Measurements from ENCODE around the gene MEIOC.
A peak's percentile ranks its signal among the peaks of the same experiment; 100 is the strongest.

The MEIOC gene

DNA sequence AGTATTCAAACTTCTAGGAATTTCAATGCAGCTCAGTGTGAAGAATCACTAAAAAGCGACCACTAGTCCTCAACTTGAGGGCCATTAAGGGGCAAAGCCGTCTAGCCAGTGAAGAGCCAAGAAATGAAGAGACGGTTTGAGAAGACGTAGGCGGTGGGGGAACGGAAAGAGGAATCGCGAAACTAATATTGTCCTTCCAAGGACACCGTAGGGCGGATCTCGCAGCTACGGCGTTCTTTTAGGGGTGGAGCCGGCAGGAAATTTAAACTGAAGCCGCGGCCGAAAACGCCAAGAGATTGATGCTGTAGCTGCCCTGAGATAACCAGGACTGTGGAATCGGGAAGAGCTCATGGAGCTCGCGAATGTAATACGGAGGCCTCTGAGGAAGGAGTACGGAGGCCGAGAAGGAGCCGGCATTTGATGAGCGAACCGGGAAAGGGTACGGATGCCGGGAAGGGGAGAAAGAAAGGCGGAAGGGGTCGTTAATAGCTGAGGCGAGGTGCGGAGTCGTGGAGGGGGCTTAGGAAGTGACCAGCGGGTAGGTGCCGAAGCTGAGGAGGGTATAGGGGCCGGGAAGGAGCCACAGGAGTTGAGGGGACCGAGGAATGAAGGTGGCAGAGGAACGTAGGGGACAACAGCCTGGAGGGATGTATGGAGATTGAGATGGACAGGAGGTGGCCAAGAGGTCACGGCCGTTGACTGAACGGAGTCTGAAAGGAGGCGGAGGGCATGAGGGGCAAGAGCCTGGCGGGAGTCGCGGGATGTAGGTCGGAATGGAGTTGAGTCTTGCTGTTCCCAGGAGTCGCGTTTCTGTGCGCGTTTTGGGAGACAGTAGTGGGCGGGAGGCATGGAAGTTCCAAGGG is 52.4 kb downstream of the MEIOC start, which contains the start of gene DBF4B:
Gene DBF4B (plus strand): TSS at position 265 of the 863 bp plus-strand sequence. CDS start 156 bp downstream, at position 421.
- 0 to 1% methylated on average over 51 to 52 of the region's 52 CpGs for WGBS, 2 experiments (ENCODE audit: insufficient coverage in 2 of 2)
- Histone ChIP-seq H3K27ac (ENCODE audit: low read depth, low read length, severe bottlenecking) (peak within 1 kb of the TSS; percentile 86), H3K9me3 (ENCODE audit: control insufficient read depth, low read length) (no peaks in the 10 kb centered on the region), H3K36me3 (ENCODE audit: control insufficient read depth, insufficient read depth, low read length) (peaks cover 10% of the 10 kb centered on the region), H3K4me1 (ENCODE audit: control insufficient read depth, insufficient read depth, low read length, poor library complexity, severe bottlenecking) (no peaks in the 10 kb centered on the region), H3K4me3 (ENCODE audit: extremely low read depth, insufficient read depth, low read length, poor library complexity, severe bottlenecking) (peak within 1 kb of the TSS; percentile 66)

DNA sequence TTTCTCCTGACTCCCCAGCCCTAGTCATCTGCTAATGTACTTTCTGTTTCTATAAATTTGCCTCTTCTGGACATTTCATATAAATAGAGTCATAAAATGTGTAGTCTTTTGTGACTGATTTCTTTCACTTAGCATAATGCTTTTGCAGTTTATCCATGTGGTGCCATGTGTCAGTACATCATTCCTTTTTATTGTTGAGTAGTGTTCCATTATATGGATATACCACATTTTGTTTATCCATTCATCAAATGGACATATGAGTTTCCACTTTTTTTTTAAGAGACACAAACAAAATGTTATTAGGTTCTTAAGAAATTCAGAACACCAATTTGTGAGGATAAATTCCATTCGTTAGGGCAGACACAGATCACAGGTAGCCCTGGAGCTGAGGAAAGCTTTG is 63.2 kb downstream of the MEIOC start:
- Histone ChIP-seq H3K4me1 (ENCODE audit: control insufficient read depth, insufficient read depth, low read length, poor library complexity, severe bottlenecking) (no peaks in the 10 kb centered on the region), H3K4me3 (ENCODE audit: extremely low read depth, insufficient read depth, low read length, poor library complexity, severe bottlenecking) (no peak overlapping the region), H3K27ac (ENCODE audit: low read depth, low read length, severe bottlenecking) (no peak overlapping the region), H3K36me3 (ENCODE audit: control insufficient read depth, insufficient read depth, low read length) (peaks cover 73% of the 10 kb centered on the region), H3K9me3 (ENCODE audit: control insufficient read depth, low read length) (no peaks in the 10 kb centered on the region)
- 100% methylated on average over 1 of the region's 1 CpG for WGBS, 2 experiments (ENCODE audit: insufficient coverage in 2 of 2)

DNA sequence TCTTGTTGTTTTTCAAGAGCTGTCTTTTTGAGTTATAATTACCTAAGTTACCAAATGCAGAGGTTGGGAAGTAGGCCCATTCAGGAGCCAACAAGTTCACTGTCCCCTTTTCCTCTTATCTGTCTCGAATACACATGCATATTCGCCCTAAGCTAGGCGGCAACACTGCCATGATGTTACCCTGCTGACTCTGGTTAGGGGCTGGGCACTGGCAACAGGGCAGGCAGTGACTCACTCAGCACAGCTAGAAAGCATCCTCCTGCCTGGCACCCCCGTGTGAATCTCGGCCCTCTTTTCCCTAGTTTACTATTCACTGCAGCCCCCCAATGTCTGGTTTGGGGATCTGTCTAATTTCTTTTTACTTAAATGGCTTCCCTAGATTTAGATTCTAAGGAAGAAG is 66.0 kb downstream of the MEIOC start:
- H3K4me3 ChIP-seq (ENCODE audit: extremely low read depth, insufficient read depth, low read length, poor library complexity, severe bottlenecking), result no peak overlapping the region
- H3K9me3 ChIP-seq (ENCODE audit: control insufficient read depth, low read length), result no peaks in the 10 kb centered on the region
- H3K27ac ChIP-seq (ENCODE audit: low read depth, low read length, severe bottlenecking), result no peak overlapping the region
- H3K4me1 ChIP-seq (ENCODE audit: control insufficient read depth, insufficient read depth, low read length, poor library complexity, severe bottlenecking), result no peaks in the 10 kb centered on the region
- H3K36me3 ChIP-seq (ENCODE audit: control insufficient read depth, insufficient read depth, low read length), result peaks cover 84% of the 10 kb centered on the region
- WGBS, 2 experiments (ENCODE audit: insufficient coverage in 2 of 2), result 91 to 93% methylated on average over 3 of the region's 5 CpGs
